IPS-18c (cell line): ENCODE data around the gene CDK18.
A peak's percentile ranks its signal among the peaks of the same experiment; 100 is the strongest.

ENCODE experiments used
- H3K4me3 ChIP-seq: 2 replicates; pipeline ENCODE4 v1.7.0; 2013; ENCODE audit warnings: low read depth, mild to moderate bottlenecking, low read length, moderate library complexity; ENCODE audit not compliant: insufficient read depth
- H3K9me3 ChIP-seq: one replicate; pipeline ENCODE4 v1.6.1; 2013; ENCODE audit warnings: mild to moderate bottlenecking, low read length, moderate library complexity; ENCODE audit not compliant: control insufficient read depth, insufficient read depth

CDK18 gene

DNA sequence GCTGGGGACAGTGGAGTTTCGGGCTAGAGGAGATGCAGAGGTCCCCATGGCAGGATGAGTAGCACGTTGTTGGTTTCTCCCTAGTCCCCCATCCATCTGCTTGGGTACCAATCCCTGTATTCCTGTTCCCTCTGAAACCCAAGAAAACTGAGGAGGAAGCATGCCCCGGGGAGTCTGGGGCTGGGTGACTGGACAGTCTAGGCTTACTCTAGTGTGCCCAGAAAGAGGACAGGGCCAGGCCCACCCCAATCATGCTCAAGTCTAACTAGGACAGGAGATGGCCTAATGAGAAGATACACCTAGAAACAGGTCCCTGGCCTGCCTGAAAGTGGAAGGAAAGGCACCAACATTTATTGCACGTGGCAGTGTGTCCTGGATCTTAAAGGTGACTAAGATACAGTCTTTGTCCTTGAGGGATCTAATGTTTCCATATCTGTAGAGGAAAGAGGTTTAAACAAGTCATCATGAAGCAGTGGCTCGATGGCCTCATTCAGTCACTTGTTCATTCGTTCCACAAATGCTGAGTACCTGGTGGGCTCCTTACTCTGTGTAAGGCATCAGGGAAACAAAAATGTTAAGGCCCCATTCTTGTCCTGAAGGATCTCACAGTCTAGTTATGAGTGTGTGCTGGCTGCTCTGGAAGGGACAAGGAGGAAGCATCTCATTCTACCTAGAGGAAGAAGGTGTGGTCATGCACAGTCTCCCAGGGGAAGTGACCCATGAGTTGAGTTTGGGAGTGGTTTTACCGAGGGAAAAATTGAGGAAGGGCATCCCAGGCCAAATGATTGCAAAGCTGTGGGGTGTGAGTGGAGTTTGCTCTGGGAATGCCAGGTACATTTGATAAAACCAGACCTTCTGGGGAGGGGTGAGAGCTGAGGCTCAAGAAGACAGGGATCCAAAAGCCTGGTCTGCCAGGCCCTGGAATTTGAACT lies 10.0 kb downstream of the CDK18 start:
- no peak overlapping the region for H3K4me3 ChIP-seq
- H3K9me3 ChIP-seq, result no peaks in the 10 kb centered on the region

DNA sequence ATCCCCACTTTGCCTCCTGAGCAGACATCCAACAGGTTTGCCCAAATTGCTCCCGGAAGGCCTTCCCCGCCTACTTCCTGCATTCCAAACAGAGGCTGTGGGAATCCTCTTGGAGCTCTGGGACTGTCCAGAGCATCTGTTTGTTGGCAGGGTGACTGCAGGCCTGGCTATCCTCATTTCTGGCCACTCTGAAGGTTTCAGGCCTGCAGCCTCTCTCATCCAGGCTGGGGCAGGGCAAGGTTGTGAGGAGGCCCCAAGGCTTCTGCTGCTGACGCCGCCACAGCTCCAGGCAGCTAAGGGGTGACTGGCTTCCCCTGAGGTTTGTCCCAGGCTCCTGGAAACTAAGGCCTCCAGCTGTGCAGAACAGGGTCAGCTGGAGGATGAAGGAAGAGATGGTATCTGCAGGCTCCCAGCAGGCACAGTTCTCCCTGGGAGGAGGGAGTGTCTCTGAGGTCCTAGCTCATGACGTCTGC lies 11.3 kb downstream of the CDK18 start:
- Histone ChIP-seq H3K4me3 (no peak overlapping the region), H3K9me3 (no peaks in the 10 kb centered on the region)

DNA sequence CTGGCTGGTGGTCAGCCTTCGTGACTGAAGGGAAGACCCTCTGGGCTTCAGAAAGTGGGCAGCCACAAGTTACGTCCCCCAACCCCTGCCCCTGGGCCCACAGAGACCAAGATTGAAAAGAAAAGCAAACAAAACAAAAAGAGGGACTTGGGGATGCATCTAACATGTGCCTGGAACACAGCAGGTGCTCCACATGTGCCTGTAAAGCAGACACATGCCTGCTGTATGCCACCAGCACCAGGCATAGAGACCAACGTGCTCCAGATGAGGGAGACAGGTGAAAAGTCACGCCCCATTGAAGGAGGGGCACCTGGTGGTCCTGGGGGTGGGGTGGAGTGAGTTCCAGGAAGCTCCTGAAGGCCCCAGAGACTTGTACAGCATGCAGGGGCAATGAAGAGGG lies 11.9 kb downstream of the CDK18 start:
- Histone ChIP-seq H3K9me3 (no peaks in the 10 kb centered on the region), H3K4me3 (no peak overlapping the region)

DNA sequence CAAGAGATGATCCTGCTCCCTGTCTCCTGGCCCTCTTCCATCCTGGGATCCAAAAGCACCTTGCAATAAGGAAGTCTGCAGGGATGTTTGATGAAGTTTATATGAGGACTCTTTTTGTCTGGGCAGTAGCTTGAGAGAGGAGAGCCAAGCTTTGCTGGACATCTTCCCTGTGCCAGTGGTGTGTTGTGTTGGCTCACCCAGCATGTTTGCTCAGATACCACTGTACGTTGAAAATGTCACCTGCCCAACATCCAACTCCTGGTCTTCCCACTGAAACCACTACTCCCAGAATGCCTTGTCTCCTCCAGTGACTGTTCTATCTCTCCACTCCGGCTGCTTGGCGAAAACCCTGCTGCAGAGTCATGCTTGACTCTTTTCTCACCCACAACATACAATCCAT lies 12.8 kb downstream of the CDK18 start:
- H3K4me3 ChIP-seq, result no peak overlapping the region

DNA sequence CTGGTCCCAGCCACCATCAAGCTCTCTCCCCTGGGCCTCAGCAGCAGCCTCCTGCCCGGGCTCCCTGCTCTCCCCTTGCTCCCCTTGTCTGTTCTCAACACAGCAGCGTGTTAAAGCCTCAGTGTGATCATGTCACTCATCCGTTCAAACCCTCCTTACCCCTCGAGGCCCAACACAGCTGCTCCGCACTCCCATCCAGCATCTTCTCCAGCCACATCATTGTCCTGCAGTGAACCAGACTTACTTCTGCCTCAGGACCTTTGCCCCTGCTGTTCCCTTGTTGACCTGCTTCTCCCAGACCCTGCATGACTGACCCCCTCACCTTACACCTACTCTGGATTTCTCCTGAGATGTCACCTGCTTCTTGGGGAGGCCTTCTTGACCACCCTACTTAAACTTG lies 13.3 kb downstream of the CDK18 start:
- no peaks in the 10 kb centered on the region for H3K9me3 ChIP-seq
- H3K4me3 ChIP-seq, result no peak overlapping the region

More for the DNA sequence above, 12.8 kb downstream of the CDK18 start:
- no peaks in the 10 kb centered on the region for H3K9me3 ChIP-seq

DNA sequence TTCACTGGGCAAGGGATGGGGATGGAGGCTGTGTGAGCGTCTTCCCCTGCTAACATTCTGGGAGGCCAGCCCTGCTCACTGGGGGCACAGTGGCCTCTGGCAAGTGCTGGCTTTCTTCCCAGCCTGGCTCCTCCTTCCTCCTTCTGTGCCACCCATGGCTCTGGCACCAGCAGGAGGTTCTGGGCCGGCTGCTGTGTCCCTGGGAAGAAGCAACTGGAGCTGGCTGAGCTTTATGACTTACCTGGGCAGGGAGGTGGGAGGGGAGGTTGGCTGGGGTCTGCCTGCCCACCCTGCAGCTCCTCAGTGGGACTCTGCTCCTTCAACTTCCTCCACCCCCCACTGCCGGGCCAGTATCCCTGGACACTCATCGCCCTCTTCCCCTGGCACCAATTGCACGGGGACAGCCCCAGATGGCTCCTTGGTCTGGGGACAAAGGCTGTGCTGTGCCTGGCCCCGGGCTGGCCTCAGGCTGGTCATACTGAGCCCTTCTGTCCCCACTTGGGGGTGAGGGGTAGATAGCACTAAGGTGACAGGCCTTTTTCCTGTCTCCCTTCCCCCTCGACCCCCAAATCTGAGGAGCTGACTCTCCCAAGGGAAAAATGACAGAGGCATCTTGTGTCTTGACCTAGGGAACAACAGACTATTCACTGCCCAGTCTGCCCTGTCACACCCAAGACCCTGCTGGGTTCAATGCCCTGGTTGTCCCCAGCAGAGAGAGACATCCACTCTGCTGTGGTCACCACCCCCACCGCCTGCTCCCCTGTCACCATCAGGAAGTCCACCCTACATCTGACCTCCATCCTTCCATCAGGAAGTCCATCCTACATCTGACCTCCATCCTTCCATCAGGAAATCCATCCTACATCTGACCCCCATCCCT lies 14.4 kb downstream of the CDK18 start:
- H3K9me3 ChIP-seq, result no peaks in the 10 kb centered on the region
- no peak overlapping the region for H3K4me3 ChIP-seq

DNA sequence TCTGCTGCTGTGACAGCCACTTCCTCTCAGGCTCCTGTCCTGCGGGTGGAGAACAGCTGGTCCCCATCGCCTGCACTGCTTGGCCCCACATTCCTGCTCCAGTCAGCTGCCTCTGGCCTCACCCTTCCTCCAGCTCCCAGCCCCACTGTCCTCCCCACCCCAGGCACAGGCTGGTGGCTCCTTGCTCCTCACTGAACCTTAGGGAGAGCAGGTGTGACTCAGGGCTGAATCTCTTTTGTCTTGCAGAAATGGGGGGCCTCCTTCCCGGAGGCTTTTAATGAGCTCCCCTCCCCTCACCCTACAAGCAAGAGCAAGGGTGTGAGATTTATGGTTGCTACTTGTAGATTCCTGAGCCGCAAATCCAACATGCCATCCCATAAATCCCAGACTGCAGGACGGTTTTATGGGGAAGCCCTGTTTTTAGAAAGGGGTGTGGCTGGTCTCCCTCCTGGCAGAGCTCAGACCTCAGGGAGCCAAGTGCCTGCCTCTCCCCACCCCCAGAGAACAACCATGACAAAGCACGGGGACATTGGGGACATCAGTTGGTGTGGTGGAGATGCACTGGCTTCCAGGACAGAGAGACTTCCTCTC lies 15.2 kb downstream of the CDK18 start:
- Histone ChIP-seq H3K4me3 (0 out of 2 replicates have a peak overlapping the region, but pooled peaks have one; percentile 15), H3K9me3 (no peaks in the 10 kb centered on the region)

DNA sequence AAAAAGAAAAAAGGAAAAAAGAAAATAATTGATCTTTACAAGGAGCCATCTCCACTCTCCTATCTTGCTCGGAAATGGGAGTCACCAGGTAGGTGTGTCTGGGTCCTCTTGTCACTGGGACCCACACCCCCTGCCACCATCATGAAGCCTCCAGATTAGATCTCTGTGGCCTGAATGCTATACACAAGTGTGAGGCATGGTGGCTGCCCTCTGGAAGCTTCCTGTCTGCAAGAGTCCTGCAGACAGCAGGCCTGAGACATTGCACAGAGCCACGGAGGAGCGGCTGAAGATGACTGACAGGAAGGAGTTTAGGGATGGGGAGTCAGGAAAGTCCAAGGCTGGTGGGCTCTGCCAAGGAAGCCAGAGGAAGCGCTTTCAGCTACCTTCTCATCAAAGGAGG lies 16.2 kb downstream of the CDK18 start:
- Histone ChIP-seq H3K4me3 (no peak overlapping the region), H3K9me3 (no peaks in the 10 kb centered on the region)

DNA sequence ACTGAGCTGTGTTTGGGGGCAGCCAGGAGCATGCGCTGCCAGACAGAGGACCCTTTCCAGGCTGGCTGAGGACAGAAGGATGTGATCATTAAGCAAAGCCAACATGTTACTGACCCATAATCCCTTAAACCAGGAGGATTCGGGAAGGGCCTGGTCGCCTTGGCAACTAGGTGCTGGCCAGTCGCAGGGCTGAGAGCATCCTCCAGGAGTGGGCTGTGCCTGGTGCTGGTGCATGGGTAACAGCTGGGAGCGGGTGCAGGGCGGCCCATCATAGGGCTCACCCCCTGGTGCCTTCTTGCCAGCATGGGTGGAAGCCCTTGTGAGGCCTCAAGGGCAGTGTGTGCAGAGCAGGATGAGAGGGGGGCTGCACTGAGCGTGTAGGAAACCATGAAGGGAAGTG lies 17.2 kb downstream of the CDK18 start:
- Histone ChIP-seq H3K4me3 (no peak overlapping the region), H3K9me3 (no peaks in the 10 kb centered on the region)

DNA sequence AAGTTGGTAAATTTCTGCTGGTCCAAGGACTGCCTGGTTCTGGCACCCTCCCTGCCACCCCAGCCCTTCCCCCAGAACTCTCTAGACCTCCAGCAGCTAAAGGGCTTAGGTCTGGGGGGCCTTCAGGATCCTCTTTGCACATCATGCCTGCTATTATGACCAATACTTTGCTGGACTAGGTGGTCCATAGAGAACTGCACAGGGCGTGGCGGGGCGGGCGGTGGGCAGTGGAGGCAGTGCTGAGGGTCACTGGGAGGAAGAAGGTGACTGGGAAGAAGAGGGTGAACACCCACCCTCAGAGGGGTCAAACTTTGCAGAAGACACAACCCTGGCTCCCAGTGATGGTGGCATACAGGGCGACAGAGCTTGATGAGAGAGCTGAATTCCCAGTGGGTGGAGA lies 18.2 kb downstream of the CDK18 start:
- Histone ChIP-seq H3K4me3 (no peak overlapping the region), H3K9me3 (no peaks in the 10 kb centered on the region)

DNA sequence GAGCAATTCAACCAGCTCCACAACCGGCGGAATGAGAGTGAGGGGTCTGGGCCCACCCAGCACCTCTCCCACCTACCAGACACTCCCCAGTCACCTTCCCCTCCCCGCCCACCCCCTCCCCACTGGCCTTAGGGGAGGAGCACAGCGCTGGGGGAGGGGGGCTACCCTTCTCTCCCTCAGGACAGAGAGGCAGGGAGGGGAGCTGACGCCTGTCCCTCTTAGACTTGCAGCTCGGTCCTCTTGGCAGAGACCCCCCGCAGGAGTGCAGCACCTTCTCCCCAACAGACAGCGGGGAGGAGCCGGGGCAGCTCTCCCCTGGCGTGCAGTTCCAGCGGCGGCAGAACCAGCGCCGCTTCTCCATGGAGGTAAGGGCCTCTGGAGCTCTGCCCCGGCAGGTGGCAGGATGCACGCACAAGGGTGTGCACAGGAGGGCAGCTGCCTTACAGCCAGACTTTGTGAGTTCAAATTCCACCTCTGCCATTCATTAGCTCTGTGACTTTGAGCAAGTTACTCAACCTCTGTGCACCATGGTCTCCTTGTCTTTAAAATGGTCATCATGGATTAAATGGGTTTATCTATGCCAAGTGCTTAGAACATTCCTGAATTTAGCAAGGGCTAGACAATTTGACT lies 18.9 kb downstream of the CDK18 start:
- no peak overlapping the region for H3K4me3 ChIP-seq
- no peaks in the 10 kb centered on the region for H3K9me3 ChIP-seq

DNA sequence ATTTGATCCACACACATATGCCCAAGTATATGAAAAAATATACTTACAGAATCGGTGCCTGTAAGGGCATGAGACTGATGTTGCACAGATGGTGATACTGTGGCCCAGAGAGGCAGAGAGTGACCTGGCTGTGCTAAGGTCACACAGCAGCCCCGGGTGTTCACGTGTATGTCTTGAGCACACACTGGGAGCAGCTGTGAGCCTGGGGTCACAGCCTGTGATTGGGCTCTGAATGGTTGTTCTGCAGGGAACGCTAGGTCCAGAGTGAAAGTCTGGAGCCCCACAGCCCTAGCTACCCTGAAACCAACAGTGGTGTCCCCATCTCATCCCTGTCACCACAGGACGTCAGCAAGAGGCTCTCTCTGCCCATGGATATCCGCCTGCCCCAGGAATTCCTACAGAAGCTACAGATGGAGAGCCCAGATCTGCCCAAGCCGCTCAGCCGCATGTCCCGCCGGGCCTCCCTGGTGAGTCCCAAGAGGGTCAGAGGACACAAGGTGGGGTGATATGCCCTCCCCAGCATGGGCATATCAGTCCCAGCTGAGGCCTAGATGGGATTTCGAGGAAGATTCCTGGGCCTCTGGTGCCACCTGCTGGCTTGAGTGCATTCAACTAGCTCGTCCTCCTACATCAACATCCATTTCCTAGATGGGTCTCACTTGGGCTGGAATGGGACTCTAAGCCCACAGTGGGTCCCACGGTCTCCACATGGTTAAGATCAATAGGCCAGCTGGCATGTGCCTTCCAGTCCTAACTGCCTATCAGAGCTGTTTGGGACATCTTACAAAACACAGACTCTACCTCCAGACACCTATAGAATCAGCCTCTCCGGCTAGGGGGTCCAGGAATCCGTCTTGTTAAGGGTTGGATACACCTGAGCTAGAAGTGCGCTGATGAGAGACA lies 19.7 kb downstream of the CDK18 start:
- Histone ChIP-seq H3K4me3 (no peak overlapping the region), H3K9me3 (no peaks in the 10 kb centered on the region)

DNA sequence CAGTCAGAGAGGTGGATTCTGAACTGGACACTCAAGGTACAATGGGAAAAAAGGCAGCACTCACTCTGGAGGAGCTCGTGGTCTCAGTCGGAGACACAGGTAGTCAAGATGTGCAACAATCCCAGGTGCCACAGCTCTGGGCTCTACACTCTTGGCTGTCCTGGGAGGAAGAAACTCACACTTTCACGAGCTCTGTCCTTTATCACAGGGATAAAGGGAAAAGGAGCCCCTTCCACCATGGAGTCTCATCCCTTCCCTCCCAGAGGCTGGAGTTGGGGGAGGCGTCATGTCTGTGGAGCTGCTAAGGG lies 20.3 kb downstream of the CDK18 start:
- no peak overlapping the region for H3K4me3 ChIP-seq
- H3K9me3 ChIP-seq, result no peaks in the 10 kb centered on the region

DNA sequence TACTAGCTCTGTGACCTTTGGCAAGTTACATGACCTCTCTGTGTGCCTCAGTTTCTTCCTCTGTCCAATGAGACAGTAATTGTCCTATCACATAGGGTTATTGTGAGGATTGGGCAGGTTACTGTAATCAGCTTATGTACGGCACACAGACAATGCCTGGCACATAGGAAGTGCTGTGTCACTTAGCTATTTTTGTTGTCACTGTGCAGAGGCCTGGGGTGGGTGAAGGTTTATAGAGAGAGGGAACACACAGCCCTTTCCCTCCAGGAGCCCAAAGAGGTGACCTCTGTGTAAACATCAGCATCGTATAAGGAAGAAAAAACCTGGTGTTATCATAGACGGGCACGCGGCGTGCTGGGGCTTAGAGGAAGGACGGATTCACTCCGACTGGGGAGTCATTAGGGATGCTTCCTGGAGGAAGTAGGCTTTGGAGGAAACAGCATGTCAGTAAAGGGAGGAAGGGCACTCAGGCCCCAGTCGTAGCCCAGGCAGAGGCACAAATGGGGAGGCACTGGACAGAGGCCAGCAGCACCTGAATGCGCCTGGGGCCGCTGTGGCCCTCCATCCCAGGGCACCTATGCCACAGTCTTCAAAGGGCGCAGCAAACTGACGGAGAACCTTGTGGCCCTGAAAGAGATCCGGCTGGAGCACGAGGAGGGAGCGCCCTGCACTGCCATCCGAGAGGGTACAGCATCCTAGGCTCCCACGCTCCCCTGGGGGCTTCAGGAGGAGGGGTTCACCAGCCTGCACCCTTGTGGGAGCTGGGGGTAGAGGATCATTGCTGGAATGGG lies 21.2 kb downstream of the CDK18 start:
- no peaks in the 10 kb centered on the region for H3K9me3 ChIP-seq
- no peak overlapping the region for H3K4me3 ChIP-seq

DNA sequence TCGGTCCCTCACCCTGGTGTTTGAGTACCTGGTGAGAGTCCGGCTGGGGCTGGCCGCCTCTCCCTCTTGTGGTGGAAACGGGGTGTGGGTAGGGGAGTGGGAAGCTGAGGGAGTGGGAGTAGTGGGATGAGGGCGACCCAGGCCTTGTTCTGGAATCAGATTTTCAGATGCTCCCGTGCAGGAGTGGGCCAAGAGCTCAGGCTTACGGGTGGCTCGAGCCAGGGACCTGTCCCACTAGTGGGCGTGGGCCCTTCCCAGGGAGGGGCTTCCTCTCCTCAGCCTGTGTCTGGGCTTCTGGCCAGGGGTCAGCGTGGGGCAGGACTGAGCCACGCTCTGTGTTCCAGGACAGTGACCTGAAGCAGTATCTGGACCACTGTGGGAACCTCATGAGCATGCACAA lies 22.0 kb downstream of the CDK18 start:
- Histone ChIP-seq H3K4me3 (no peak overlapping the region), H3K9me3 (no peaks in the 10 kb centered on the region)

DNA sequence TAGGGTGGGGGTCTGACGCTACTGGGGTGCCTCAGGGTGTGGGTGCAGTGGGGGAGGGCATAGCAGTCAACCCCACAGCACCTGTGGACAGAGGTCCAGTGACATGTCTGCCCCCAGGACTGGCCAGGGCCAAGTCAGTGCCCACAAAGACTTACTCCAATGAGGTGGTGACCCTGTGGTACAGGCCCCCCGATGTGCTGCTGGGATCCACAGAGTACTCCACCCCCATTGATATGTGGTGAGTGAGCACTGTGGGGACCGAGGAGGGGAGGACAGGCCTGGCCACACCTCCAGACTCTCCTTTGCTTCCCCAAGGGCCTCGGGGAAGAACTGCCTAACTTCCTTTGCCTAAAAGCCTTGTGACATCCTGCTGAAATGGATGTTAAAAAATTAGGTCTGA lies 23.5 kb downstream of the CDK18 start:
- H3K4me3 ChIP-seq, result no peak overlapping the region
- no peaks in the 10 kb centered on the region for H3K9me3 ChIP-seq
